H1 (cell line): ENCODE data around the gene ADGRL3. TPM values are rescaled to one million over a fixed set of nuclear protein-coding genes. Genes with fewer than 3 reads are reported as not detected.

Experiments used
- CBX5 ChIP-seq: fragments of 300-800, 300-1000 bp; sonication (generic); IDR thresholded peaks from 2 replicates; pipeline ENCODE4 v1.7.1; 2016; ENCODE audit warnings: antibody characterized with exemption, low read length, low read depth
- CHD2 ChIP-seq: IDR thresholded peaks from 2 replicates; pipeline ENCODE4 v1.6.1; 2012; ENCODE audit warnings: low read length, improper control_type of control experiment
- CHD7 ChIP-seq: fragments of 300-600 bp; sonication (generic); IDR thresholded peaks from 2 replicates; pipeline ENCODE4 v1.7.1; 2012; ENCODE audit warnings: low read length, moderate library complexity, mild to moderate bottlenecking, inconsistent platforms; ENCODE audit not compliant: insufficient replicate concordance
- RXRA ChIP-seq: IDR thresholded peaks from 2 replicates; pipeline ENCODE4 v1.6.1; 2011; ENCODE audit warnings: low read depth, mild to moderate bottlenecking, low read length, moderate library complexity; ENCODE audit not compliant: insufficient read depth
- SUZ12 ChIP-seq: fragments of 200-600 bp; sonication (generic); IDR thresholded peaks from 2 replicates; pipeline ENCODE4 v1.6.1; 2012; ENCODE audit warnings: mild to moderate bottlenecking, inconsistent platforms, low read length, moderate library complexity, mixed read lengths
- TAF1 ChIP-seq: IDR thresholded peaks from 2 replicates; pipeline ENCODE4 v1.6.1; 2011; ENCODE audit warnings: mild to moderate bottlenecking, low read depth, low read length
- YY1 ChIP-seq: IDR thresholded peaks from 2 replicates; pipeline ENCODE4 v1.6.1; 2011; ENCODE audit warnings: low read depth, mild to moderate bottlenecking, low read length
- polyA plus RNA-seq, 7 experiments: library from polyadenylated mRNA; depleted of rRNA in 3 of 7; stranded (reverse) in 5 of 7; unstranded in 2 of 7; fragments of >200 nt in 5 of 7; fragments of 200-250 nt in 2 of 7; gene quantifications; 1 replicate in 5 of 7; 2 replicates in 1 of 7; 4 replicates in 1 of 7; pipeline versions ENCODE4 v1.2.1 to v1.2.3, GENCODE V29; 2011 to 2013; ENCODE audit warnings: missing spikeins in 2 of 7, mixed read lengths in 2 of 7
- total RNA-seq: library from RNA; stranded (reverse); fragmentation: NEBNext Ultra II Directional; extraction: Animal tissue kit (Norgen Biotek cat#: 25700); gene quantifications from 2 replicates; pipeline ENCODE4 v1.2.1, GENCODE V29; 2021

The ADGRL3 gene
- total and polyA plus RNA-seq, 2 of the 8 experiments (the other 6 are each of a cell fraction or from before 2014, with no cell fraction given) = 6.6 to 13.0 TPM

GRCh38 chr4:61915501-61915900 is 715.4 kb downstream of the ADGRL3 start (continued):
- TF ChIP-seq CHD7 (no peak), CBX5 (no peak), CHD2 (no peak), TAF1 (no peak), YY1 (no peak), SUZ12 (no peak), RXRA (no peak)
